Activated B cell treated with CpG ODN at 0.5 μM for 24 hours (primary cell): ENCODE data around the gene CRHR2. TPM values are rescaled to one million over a fixed set of nuclear protein-coding genes. Genes with fewer than 3 reads are reported as not detected.

Source experiments
- ATAC-seq: fragments of 200-7000 bp; cut with Tn5 transposase; one replicate; pipeline ENCODE4 v1.10.0; 2021; ENCODE audit warnings: low read depth, mild to moderate bottlenecking, moderate library complexity
- CTCF ChIA-PET: fragments of 350-600 bp; sonication (Branson Sonifier 250); formaldehyde crosslinking; loops from one replicate; lab custom pipeline; 2021; ENCODE audit warnings: antibody characterized with exemption; lab: Charles Lee
- POLR2A ChIA-PET: fragments of 350-600 bp; sonication (Branson Sonifier 250); formaldehyde crosslinking; loops from one replicate; lab custom pipeline; 2021; ENCODE audit warnings: antibody characterized with exemption; lab: Charles Lee
- DNase-seq: peaks from one replicate; pipeline ENCODE4 v3.0.0; 2022
- H3K27ac Mint-ChIP-seq: one replicate; pipeline ENCODE4 v1.8.0; 2020; ENCODE audit warnings: mixed read lengths
- H3K27me3 Mint-ChIP-seq: one replicate; pipeline ENCODE4 v1.8.0; 2021; ENCODE audit warnings: mixed read lengths
- H3K36me3 Mint-ChIP-seq: one replicate; pipeline ENCODE4 v1.8.0; 2021; ENCODE audit warnings: low read depth, mixed read lengths
- H3K4me1 Mint-ChIP-seq: one replicate; pipeline ENCODE4 v1.8.0; 2021; ENCODE audit warnings: mixed read lengths
- H3K4me3 Mint-ChIP-seq: one replicate; pipeline ENCODE4 v1.8.0; 2020; ENCODE audit warnings: mild to moderate bottlenecking, mixed read lengths
- H3K9me3 Mint-ChIP-seq: one replicate; pipeline ENCODE4 v1.8.0; 2020; ENCODE audit warnings: mixed read lengths
- intact Hi-C: fragments of 100-400 bp; cut with micrococcal nuclease; formaldehyde crosslinking; loops from one replicate; pipeline ENCODE4 v1.15.1; 2024
- total RNA-seq: library from RNA; stranded (reverse); gene quantifications from 2 replicates; pipeline ENCODE4 v1.2.3, GENCODE V29; 2022
- TF ChIP-seq, protein P1 (sequence below): fragments of 200-600 bp; IDR thresholded peaks from one replicate; pipeline ENCODE4 v1.8.0; 2022; ENCODE audit warnings: antibody characterized with exemption, mild to moderate bottlenecking

Gene CRHR2
- total RNA-seq, 1 donor from 2014 or later: not detected

DNA sequence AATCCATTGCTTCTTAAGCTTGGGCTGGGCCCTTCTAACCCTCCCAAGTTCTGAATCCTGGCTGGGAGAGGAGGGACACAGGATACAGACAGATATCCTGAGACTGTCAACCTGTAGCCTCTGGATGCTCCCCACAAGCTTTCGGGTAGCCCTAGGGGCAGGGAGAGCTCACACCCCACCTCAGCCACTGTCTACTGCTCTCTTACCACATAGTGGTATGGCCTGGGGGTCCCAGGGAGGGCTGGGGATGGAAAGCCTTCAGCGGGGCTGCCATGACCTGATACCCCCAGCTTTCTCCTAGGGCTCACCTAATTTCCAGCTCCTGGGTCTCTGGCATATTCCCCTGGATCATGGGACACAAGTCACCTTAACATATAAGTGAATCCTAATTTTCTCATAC, 25.1 kb downstream of the CRHR2 start:
- Mint-ChIP-seq H3K9me3 (no peaks in the 10 kb centered on the region), H3K4me1 (no peaks in the 10 kb centered on the region), H3K4me3 (no peak overlapping the region), H3K27me3 (no peaks in the 10 kb centered on the region), H3K27ac (no peak overlapping the region), H3K36me3 (no peaks in the 10 kb centered on the region)
- no peak for ATAC-seq
- DNase-seq: no peak
- TF ChIP-seq, protein P1, sequence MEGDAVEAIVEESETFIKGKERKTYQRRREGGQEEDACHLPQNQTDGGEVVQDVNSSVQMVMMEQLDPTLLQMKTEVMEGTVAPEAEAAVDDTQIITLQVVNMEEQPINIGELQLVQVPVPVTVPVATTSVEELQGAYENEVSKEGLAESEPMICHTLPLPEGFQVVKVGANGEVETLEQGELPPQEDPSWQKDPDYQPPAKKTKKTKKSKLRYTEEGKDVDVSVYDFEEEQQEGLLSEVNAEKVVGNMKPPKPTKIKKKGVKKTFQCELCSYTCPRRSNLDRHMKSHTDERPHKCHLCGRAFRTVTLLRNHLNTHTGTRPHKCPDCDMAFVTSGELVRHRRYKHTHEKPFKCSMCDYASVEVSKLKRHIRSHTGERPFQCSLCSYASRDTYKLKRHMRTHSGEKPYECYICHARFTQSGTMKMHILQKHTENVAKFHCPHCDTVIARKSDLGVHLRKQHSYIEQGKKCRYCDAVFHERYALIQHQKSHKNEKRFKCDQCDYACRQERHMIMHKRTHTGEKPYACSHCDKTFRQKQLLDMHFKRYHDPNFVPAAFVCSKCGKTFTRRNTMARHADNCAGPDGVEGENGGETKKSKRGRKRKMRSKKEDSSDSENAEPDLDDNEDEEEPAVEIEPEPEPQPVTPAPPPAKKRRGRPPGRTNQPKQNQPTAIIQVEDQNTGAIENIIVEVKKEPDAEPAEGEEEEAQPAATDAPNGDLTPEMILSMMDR: no peak
- POLR2A ChIA-PET: no interaction called here
- CTCF ChIA-PET: no interaction called here
- intact Hi-C loops: no loop called here

DNA sequence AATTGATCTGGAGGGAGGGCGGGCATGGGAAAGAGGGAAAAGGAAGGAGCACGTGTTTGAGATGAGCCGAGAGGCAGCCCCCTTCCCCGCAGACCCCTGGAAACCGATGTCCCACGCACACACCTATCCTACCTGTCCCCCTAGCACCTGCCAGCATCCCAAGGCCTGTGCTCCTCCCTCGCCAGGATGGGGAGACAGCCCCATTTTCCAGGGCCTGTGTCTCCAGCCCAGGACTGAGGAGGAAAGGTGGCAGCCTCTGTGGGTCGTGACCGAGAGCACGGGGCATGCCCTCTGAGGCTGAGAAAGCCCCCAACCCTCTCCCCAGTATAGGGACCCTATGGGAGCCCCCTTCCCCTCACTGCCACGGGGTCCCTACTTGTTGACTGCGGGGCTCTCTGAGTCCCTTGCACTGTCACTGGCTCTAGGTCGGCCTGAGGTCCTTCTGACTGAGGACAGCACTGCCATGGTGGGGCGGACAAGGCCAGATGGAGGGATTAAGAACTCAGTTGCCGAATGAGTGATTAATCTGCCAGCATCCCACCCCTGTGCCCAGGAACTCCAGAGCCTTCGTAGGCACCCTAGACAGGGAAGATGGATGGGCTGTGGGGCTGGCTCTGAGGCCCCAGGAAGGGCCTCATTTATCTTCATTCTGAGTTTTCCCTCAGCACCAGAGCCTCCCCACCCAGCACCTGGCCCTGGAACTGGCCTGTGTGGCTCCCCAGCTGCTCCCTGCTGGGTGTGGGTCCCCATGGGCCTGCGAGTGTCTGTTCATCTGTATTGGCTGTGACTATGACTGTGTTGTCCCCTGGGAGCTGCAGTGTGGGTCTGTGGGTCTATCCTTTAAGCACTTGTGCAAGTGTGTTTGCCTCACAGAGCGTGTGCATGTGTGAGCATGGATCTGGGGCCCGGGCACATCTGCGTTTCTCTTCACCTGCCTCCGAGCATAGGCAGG, 26.0 kb downstream of the CRHR2 start:
- H3K27ac Mint-ChIP-seq: no peak overlapping the region
- no peaks in the 10 kb centered on the region for H3K9me3 Mint-ChIP-seq
- ChIA-PET CTCF (no interaction called here), POLR2A (no interaction called here)
- peak; percentile 40 for ATAC-seq
- no peaks in the 10 kb centered on the region for H3K4me1 Mint-ChIP-seq
- no peak for DNase-seq
- H3K4me3 Mint-ChIP-seq: no peak overlapping the region
- no peaks in the 10 kb centered on the region for H3K27me3 Mint-ChIP-seq
- H3K36me3 Mint-ChIP-seq: no peaks in the 10 kb centered on the region
- TF ChIP-seq, protein P1: no peak
- intact Hi-C loops: no loop called here

DNA sequence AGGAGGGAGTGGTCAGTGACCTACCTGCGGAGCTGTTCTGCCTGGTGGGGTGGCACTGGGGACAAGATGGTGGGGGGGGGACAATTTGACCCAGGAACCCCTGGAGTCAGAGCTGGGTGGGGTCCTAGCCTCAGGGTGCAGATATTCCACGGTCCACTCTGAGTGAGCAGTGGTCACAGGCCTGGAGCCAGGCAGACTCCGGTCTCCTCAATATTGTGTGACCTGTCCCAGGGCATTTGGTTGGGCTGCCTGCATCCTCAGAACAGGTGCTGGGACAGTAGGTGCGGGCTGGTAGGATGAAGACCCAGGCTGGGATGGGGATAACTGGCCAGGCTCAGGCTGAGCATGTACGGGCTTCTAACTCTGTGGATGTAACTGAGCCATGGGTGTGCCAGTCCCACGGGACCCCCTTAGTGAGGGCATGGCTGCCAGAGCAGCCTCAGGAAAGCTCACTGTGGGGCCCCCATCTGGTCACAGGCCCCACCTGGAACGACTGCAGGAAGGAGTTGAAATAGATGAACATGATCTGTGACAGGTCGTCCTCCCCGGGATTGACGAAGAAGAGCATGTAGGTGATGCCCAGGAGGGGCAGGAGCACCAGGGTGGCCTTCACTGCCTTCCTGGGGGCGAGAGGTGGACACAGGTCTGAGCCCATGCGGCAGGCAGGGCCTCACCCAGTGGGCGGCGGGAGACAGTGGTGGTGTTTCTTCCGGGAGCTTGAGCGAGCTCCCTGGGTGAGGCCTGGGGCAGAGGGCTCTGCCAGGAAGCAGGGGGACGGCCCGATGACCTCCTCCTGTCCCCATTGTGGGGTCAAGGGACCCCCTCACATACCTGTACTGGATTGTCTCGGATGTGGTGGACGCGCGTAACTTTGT, 26.9 kb downstream of the CRHR2 start:
- ChIA-PET CTCF (no interaction called here), POLR2A (no interaction called here)
- Mint-ChIP-seq H3K36me3 (no peaks in the 10 kb centered on the region), H3K9me3 (no peaks in the 10 kb centered on the region), H3K27ac (no peak overlapping the region), H3K4me1 (no peaks in the 10 kb centered on the region), H3K4me3 (no peak overlapping the region), H3K27me3 (no peaks in the 10 kb centered on the region)
- ATAC-seq (no peak), DNase-seq (no peak)
- TF ChIP-seq, protein P1: no peak
- intact Hi-C loops: no loop called here

DNA sequence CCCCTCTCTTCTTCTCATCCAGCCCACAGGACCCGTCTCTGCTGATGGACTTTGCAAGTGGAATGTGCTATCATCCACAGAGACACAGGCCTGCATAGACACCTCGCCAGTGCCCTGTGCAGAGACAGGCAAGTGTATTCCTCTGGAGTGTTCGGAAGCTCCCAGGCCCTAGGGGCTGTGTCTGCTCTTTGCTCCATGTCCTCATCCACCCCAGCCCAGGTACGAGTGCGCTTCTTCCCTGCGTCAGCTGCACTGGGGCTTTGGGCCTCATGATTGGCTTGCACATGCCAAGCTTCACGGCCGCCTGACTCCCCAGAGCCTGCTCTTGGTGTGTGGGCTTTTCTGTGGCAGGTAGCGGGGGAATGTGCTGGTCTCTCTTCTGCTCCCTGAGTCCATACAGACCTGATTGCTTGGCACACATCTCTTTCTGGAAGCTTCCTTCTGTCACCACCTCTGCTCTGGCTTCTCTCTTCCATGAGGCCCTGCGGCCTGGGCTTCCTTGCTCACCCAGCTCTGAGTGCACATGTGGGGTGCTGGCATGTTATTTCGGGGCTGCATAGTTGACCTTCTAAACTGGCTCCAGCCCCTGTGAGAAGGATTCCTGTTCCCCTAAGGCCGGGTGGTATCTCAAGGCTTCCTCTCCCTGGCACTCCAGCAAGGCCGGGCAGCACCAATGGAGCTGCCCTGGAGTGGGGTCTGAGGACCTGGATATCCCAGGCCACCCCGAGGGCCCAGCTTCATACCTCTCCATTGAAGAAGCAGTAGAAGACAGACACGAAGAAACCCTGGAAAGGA, 27.8 kb downstream of the CRHR2 start:
- ATAC-seq: no peak
- CTCF ChIA-PET: no interaction called here
- DNase-seq: no peak
- Mint-ChIP-seq H3K27me3 (no peaks in the 10 kb centered on the region), H3K27ac (no peak overlapping the region), H3K4me1 (no peaks in the 10 kb centered on the region), H3K9me3 (no peaks in the 10 kb centered on the region), H3K4me3 (no peak overlapping the region), H3K36me3 (no peaks in the 10 kb centered on the region)
- TF ChIP-seq, protein P1: no peak
- POLR2A ChIA-PET: no interaction called here
- intact Hi-C loops: no loop called here
